GM19193 (cell line): ENCODE data around the gene C1QL1.

Experiments
- POLR2A ChIP-seq: IDR thresholded peaks from 4 replicates; pipeline ENCODE4 v1.6.1; 2011; ENCODE audit not compliant: insufficient read depth, insufficient read length; ENCODE audit errors: extremely low read depth

C1QL1 gene

DNA sequence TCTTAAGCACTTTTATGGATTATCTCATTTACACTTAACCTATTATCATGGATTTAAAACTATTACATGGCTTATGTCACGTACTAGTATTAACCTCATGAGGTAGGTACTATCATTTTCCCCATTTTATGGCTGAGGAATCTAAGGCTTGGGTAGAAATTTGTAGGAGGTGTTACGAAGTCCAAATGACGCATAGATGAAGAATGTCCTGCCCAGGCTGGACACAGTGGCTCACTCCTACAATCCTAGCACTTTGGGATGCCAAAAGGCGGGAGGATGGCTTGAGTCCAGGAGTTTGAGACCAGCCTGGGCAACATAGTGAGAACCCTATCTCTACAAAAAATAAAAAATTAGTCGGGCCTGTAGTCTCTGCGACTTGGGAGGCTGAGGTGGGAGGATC lies 4.8 kb upstream of the C1QL1 start:
- TF ChIP-seq POLR2A: no peak

DNA sequence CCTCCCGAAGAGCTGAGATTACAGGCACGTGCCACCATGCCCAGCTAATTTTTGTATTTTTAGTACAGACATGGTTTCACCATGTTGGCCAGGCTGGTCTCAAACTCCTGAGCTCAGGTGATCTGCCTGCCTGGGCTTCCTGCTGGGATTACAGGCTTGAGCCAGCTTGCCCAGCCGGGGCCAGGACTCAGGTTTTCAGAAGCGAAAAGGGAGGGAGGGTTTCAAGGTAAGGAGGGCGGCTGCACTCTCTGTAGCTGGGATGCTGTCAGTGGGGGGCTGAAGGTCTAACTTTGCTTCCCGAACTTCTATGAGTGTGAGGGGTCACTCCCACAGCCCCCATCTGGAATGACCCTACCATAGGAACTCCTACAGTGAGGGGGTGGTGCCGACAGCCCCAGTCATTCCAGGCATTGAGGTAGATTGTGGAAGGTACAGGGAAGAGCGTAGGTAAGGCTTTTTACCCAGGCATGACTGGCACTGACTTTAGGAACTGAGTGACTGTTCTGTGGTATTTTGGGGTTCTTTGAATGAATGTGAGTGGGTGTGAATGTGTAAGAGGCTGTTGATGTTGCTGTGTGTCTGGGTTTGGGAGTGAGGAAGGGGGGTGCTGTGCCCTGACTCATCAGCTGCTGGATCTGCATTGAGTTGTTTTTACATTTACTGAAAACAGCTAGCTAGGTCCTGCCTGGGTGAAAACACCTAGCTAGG lies 3.8 kb upstream of the C1QL1 start:
- no peak for TF ChIP-seq POLR2A

DNA sequence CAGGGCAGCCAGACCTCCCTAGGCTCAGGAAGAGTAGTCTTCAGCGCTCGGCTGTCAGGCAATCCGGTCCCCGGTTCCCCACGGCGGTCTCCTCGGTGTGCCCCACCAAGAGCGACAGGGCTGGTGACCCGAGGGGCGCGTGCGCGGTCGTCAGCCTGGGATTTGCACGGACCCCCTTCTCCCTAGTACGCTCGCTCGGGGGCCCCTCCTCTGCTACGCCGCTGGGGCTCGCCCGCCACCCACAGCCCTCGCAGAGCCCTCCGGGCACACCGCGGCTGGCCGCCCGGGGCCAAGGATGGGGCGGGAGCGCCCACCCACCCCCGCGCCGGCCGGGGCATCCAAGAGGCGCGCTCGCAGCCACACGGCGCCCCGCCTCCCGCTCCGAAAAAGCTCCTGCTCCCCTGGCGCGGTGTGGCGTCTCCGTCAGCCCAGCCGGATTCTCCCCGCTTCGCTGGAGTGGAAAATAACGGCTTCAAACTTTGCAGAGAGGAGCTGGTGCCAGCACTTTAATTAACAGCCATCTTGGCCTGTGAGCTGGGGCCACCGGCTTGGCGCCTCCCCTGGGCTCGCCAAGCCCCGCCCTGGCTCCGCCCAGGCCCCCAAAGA lies 2.1 kb upstream of the C1QL1 start:
- TF ChIP-seq POLR2A: no peak

DNA sequence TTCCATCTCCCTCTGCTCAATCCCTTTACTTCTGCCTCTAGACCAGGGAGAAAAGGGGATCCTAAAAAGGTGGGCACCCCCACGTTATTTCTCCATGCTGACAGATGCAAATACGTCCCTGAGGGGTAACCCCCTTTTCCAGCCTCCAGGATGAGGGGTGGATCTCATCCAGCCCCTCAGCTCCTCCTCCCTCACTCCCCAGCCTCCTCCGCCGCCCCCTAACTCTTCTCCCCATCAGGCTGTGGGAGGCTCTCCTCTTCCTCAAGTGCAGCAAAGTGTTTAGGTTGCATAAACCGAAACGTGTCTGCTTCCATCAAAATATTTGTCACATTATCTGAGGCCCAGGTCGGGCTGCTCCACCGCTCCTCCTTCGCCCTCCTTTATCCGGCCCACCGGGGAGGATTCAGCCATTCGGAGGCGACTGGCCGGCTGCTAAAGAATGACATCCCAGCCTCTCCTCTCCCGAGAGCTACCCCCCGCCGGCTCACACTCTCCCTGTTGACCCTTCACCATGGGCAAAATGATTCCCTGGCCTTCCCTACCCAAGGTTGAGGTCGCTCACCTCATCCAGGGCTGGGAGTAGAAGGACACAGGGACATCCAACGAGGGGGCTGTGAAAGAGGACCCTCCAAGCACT lies 1.2 kb upstream of the C1QL1 start:
- no peak for TF ChIP-seq POLR2A

DNA sequence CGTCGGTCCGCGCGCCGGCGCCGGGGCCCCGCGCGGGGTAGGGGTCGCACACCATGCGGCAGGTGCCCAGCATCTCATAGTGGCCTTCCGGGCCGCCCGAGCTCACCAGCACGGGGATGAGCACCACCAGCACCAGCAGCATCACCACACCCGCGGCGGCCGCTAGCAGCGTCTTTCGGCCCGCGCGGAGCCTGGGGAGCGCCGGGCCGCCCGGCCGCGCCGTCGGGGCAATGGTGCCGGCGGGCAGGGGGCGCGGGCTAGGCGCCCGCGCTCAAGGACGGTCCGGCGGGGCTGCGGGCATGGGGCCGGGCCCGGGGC lies 237 bp downstream of the C1QL1 start:
- TF ChIP-seq POLR2A: no peak

DNA sequence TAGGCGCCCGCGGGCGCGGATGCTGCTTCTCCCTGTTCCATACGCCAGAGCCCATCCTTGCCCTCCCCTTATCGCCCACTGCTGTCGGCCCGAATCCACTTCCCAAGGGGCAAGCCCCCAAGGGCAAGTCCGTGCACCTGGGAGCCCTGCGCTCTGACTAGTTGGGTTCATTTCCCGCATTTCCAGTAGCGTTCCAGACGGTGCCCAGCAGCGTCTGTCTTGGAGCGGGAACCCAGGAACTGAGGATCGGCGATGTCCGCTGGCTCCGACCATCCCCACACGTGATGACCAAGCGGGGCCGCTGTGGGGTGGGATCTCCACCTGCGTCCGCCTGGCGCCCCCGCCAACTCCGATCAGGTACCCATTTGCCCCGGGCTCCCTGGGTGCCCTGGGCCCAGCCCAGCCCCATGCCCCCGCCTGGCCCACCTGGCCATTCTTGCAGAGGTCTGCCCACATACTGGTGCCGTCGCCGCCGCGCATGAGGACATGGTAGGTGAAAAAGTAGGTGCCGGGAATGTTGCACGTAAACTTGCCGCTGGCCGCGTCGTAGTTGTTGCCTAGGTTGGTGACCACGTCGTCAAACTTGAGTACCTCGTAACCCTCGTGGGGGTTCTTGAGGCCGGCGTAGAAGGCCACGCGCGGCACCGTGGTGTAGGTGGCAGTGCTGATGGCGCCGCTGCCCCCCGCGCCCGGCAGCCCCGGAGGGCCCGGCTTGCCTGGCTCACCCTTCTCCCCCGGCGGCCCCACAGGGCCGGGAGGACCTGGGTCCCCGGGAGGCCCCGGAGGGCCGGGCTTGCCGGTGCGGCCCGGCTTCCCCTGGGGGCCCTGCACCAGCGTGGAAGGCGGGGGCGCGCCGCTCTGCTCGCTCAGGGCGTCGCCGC lies 837 bp downstream of the C1QL1 start:
- no peak for TF ChIP-seq POLR2A

DNA sequence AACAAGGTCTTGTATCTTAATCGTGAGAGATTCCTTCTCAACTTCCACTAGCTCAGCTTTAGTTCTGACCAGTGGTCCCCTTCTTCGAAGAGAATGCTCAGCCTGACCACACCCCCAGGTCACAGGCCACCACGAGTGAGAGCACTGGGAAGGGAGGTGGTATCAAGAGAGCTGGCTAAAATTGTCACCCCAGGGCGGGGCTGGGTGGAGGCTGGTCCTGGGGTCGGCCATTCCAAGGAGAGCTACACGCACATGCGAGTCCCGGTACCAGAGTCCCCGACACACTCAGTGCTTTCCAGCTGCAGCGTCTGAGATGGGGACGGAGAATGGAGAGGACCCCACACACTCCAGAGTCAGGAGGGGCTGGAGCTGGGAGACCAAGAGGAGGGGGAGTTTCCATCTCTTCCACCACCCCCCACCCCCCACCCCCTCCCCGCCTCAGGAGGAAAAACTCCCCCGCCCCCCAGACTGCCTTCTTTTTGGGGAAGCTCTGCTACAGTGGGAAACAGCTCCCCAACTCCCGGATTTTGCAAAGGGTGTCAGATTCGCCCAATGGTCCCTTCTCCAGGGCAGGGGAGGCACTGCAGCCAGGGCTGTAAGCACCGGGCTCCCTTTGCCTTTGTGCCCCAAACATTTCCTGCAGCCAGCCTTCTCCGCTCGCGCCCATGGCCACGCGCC lies 1.6 kb downstream of the C1QL1 start:
- no peak for TF ChIP-seq POLR2A

DNA sequence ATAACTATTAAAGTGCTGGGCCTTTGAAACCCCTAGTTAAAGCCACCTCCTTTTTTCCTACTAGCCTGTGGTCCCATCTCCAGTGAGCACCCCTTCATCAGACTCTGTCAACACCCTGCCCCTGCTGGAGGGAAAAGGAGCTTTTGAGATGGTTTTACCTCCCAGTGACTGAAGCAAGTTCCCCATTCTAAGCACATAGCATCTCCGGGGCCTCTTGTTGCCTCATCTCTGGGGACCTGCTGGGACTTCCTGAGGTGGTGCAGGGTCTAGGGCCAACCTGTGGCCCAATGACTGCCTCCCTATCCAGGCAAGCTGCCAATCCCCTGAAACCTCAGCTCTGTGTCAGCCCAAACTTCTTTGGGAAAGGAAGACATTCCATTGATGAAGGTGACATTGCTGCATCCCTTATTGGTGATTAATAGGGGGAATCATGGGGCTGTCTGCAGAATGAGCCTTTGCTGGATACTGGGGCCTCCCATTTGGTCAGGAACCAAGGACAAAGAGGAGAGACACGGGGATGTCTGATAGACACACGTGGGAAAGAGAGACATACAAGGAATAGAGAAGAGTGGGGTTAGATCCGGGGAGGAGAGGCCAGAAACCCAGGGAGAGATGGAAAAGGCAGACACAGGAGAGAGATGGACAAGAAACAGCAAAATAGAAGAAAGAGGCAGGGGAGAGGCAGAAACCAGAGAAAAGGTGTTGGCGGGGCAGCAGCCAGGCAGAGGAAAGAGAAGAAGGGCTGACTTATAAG lies 2.4 kb downstream of the C1QL1 start:
- TF ChIP-seq POLR2A: no peak

DNA sequence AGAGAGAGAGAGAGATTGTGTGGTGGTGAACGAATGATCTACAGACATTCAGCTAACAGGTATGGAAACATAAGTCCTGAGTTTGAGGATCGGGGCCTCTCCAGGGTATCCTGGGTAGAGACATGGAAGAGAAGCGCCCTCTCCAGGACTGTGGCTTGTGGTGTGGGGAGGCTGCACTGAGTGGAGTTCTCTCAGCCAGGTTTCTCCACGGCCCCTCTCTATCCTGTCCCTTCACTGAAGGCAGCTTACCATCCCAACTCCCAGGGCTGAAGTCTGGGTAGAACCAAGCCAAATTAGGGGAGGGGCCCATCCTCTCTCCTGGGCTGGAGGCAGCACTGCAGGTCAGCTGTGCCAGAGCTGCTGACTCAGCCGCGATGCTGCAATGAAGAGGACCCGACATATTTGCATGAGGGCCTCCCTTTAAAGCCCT lies 6.2 kb downstream of the C1QL1 start:
- TF ChIP-seq POLR2A: no peak

DNA sequence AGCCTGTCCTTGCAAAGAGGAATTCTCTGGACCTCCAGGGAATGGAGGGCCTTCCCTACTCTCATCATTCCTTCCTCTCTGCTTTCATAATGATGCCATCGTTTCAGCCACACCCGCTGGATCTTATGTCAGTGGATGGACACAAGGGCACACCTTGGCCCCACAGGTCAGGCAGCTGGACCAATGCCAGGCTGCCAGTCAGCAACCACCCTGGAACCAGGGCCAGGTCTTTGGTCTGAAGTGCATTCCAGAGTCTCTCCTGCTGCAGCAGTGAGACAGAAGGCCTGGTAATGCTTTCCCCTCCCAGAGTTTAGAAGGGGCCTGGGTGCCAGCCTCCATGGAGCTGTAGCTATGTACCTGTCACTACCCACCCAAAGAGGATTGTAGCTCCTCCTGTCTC lies 7.4 kb downstream of the C1QL1 start:
- TF ChIP-seq POLR2A: no peak

DNA sequence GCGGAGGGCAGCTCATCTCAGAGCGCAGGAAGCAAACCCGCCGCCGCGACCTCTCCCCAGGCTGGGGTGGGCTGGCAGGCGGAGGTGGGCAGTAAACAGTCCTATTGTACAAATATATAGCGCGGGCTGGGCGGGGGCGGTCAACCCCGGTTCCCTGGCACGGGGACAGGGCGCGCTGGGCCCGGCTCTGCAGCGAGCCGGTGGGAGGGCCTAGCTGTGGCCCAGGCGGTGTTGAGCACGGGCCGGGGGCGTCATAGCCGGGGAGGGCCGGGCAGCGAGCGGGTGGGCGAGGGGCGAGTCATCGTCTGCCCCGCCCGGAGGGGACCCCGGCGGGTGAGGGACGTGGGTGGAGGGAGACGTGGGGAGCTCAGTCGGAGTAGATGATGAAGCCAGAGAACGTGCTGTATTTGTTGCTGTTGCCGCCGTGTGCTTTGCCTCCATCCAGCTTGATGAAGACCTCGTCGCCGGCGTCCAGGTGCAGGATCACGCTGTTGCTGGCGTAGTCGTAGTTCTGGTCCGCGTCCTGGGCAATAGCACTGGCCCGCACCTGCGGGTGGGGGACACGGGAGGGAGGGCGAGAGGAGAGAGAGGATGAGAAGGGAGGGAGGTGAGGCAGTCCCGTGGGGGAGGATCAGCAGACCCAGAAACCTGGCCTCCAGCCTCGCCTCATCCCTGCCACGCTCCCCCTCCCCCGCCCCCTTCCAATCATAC lies 8.1 kb downstream of the C1QL1 start:
- TF ChIP-seq POLR2A: no peak

DNA sequence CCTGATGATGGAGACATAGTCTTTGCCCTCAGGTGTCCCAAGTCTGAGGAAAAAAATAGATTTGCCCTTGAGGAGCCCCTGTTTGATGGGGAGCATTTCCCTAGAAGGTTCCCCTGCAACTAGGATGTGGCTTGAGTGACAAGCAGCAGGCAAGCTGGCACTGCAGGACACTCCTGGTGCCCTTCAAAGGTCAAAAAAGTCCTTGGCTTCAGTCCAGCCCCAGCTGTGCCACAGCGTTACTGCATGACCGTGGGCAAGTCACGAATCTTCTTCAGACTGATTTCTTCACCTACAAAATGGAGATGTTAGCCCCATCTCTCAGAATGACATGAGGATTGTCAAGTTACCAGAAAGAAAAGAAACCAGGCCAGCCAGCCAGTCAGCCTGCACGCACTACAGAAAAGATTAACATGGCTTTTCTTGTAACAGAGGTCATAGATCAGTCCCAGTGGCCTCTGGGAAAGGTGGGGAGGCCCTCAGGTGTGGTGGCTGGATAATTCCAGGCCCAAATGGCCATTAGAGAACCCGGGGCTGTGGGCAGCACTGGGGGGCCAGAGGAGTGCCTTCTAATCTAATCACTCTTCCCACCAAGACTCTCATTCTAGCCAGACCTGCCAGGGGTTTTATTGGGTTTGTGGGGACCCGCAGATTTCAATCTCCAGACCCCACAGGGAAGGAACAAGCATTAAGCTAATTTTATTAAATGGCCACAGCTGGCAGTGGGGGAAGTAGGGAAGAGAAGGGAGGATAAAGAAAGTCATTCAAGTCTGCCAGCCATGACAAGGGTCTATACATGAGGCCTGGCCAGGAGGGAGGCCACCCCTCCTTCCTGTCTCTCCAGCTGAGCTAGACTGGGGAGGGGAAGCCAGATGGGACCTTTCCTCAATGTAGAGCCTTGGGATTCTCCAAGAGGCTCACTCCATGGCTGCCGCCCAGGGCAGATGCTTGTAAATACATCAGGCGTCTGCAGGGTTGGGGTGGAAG lies 10.8 kb downstream of the C1QL1 start:
- TF ChIP-seq POLR2A: no peak

DNA sequence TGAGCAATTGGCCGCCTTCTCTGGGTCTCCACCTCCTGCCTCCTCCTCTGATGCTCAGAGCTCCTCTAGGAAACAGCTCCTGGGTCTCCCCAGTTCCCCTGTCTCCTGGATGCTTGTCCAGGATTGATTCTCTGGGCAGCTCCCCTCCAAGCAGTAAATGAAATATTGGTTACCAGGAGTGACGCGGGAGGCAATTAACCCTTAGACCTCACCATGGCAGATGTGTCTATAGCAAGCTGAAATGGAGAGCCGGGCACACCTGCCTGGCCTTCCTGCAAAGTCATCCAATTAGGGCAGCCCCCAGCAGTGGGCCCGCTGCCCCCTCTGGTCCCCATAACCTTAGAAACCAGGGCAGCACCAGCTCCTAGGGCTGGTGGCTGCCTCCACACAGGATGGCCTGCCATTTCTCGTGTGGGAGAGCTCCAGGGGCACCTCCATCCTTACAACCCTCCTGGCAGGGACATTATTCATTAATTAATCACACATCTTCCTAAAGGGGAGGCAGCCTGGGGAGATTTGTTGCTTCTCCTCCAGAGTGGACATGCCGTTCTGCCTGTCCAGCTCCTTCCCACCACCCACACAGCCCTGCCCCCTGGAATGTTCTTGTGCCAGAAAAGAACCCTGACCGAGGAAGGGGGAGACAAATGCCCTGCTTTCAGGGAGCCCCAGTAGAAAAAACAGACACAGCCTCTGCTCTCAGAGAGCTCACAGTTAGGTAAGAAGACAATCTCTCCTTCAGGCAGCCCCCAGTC lies 12.3 kb downstream of the C1QL1 start:
- TF ChIP-seq POLR2A: no peak
